HG02870 (cell line): ENCODE data around the gene CHTF8.

Source experiments
- ATAC-seq: cut with Tn5 transposase; IDR thresholded peaks from one replicate; pipeline ENCODE4 v1.9.1; 2021; ENCODE audit warnings: mild to moderate bottlenecking, moderate library complexity; ENCODE audit not compliant: unreplicated experiment

The CHTF8 gene

GRCh38 chr16:69088684-69089083 is 43.7 kb downstream of the CHTF8 start:
- no peak for ATAC-seq

- ATAC-seq = no peak
Observed at GRCh38 chr16:69087161-69087581, 45.2 kb downstream of the CHTF8 start.

GRCh38 chr16:69085032-69085695 is 47.2 kb downstream of the CHTF8 start:
- no peak for ATAC-seq

GRCh38 chr16:69084289-69084688 is 48.1 kb downstream of the CHTF8 start:
- no peak for ATAC-seq

GRCh38 chr16:69083306-69083941 is 49.0 kb downstream of the CHTF8 start:
- ATAC-seq = no peak

- ATAC-seq = no peak
Observed at GRCh38 chr16:69079697-69080096, 52.7 kb downstream of the CHTF8 start.

- ATAC-seq = no peak
Observed at GRCh38 chr16:69078073-69078472, 54.3 kb downstream of the CHTF8 start.

- no peak for ATAC-seq
Observed at GRCh38 chr16:69077251-69077650, 55.1 kb downstream of the CHTF8 start.

- ATAC-seq = no peak
Observed at GRCh38 chr16:69073181-69073702, 59.1 kb downstream of the CHTF8 start.

GRCh38 chr16:69072640-69072974 is 59.8 kb downstream of the CHTF8 start:
- ATAC-seq = no peak

GRCh38 chr16:69071036-69071435 is 61.4 kb downstream of the CHTF8 start:
- no peak for ATAC-seq

GRCh38 chr16:69069504-69069903 is 62.9 kb downstream of the CHTF8 start:
- no peak for ATAC-seq
